H7 (cell line): ENCODE results near the gene OR7D2. TPM values are rescaled to one million over a fixed set of nuclear protein-coding genes. Genes with fewer than 3 reads are reported as not detected.
"Not testable (repeated sequence)": the region's sequence is repeated elsewhere in the genome, so short reads cannot be mapped to it uniquely, and the experiment has no call there.

Experiments
- DNase-seq: peaks from one replicate; pipeline ENCODE4 v3.0.0; 2012
- H3K27me3 ChIP-seq: 2 replicates; pipeline ENCODE4 v1.6.0; 2011; ENCODE audit warnings: mild to moderate bottlenecking, low read length; ENCODE audit not compliant: control insufficient read depth, insufficient read depth
- H3K36me3 ChIP-seq: replicated peaks from 2 replicates; pipeline ENCODE4 v1.5.1; 2011; ENCODE audit warnings: low read length; ENCODE audit not compliant: control insufficient read depth, insufficient read depth
- H3K4me3 ChIP-seq: 2 replicates; pipeline ENCODE4 v1.5.1; 2011; ENCODE audit warnings: low read depth, mild to moderate bottlenecking, control low read depth, low read length, moderate library complexity; ENCODE audit not compliant: insufficient read depth
- total RNA-seq: library from RNA; depleted of rRNA; stranded (reverse); fragments of >200 nt; shearing (Covaris generic); gene quantifications from 2 replicates; pipeline ENCODE4 v1.2.3, GENCODE V29; 2014; rRNA removed

The OR7D2 gene
- total RNA-seq, 1 experiment from 2014 or later, result not detected

GRCh38 chr19:9165261-9165660 lies 13.5 kb upstream of the OR7D2 start:
- DNase-seq, result no peak
- Histone ChIP-seq H3K4me3 (no peak overlapping the region), H3K36me3 (peaks cover 26% of the 10 kb centered on the region), H3K27me3 (no peaks in the 10 kb centered on the region)

- Histone ChIP-seq H3K27me3 (no peaks in the 10 kb centered on the region), H3K36me3 (peaks cover 10% of the 10 kb centered on the region), H3K4me3 (no peak overlapping the region)
- no peak for DNase-seq
Observed at GRCh38 chr19:9166846-9167245, 11.9 kb upstream of the OR7D2 start.

- DNase-seq, result no peak
- no peaks in the 10 kb centered on the region for H3K36me3 ChIP-seq
Observed at GRCh38 chr19:9171393-9171991, 7.3 kb upstream of the OR7D2 start.

GRCh38 chr19:9175326-9175725 lies 3.5 kb upstream of the OR7D2 start:
- no peak overlapping the region for H3K4me3 ChIP-seq
- H3K36me3 ChIP-seq, result no peaks in the 10 kb centered on the region
- DNase-seq, result no peak
- no peaks in the 10 kb centered on the region for H3K27me3 ChIP-seq

More at GRCh38 chr19:9171393-9171991, 7.3 kb upstream of the OR7D2 start:
- Histone ChIP-seq H3K27me3 (no peaks in the 10 kb centered on the region), H3K4me3 (no peak overlapping the region)

GRCh38 chr19:9183000-9183399 lies 4.2 kb downstream of the OR7D2 start:
- DNase-seq, result no peak
- Histone ChIP-seq H3K27me3 (no peaks in the 10 kb centered on the region), H3K4me3 (no peak overlapping the region), H3K36me3 (no peaks in the 10 kb centered on the region)

- Histone ChIP-seq H3K27me3 (no peaks in the 10 kb centered on the region), H3K4me3 (no peak overlapping the region), H3K36me3 (no peaks in the 10 kb centered on the region)
- no peak for DNase-seq
Observed at GRCh38 chr19:9187191-9187590, 8.4 kb downstream of the OR7D2 start.

- no peak for DNase-seq
- Histone ChIP-seq H3K4me3 (no peak overlapping the region), H3K36me3 (no peaks in the 10 kb centered on the region)
Observed at GRCh38 chr19:9189535-9189934, 10.8 kb downstream of the OR7D2 start.

GRCh38 chr19:9198044-9198443 lies 19.3 kb downstream of the OR7D2 start:
- not testable (repeated sequence) for H3K36me3 ChIP-seq, H3K4me3 ChIP-seq, DNase-seq, H3K27me3 ChIP-seq

More at GRCh38 chr19:9189535-9189934, 10.8 kb downstream of the OR7D2 start:
- no peaks in the 10 kb centered on the region for H3K27me3 ChIP-seq

- no peak overlapping the region for H3K4me3 ChIP-seq
Observed at GRCh38 chr19:9205501-9206113, 26.8 kb downstream of the OR7D2 start.

GRCh38 chr19:9219489-9219888 lies 40.7 kb downstream of the OR7D2 start, which contains the start of gene OR7D4:
OR7D4 (minus strand) TSS chr19:9219589; CDS start chr19:9214837, 4,752 bp downstream.
- no peak for DNase-seq

More at GRCh38 chr19:9205501-9206113, 26.8 kb downstream of the OR7D2 start:
- peak; percentile 65 for DNase-seq
- Histone ChIP-seq H3K27me3 (no peaks in the 10 kb centered on the region), H3K36me3 (no peaks in the 10 kb centered on the region)

More at GRCh38 chr19:9219489-9219888, 40.7 kb downstream of the OR7D2 start, which contains the start of gene OR7D4:
- Histone ChIP-seq H3K4me3 (no peak within 1 kb of the TSS), H3K36me3 (no peaks in the 10 kb centered on the region), H3K27me3 (no peaks in the 10 kb centered on the region)

Other genes with a start within 250 kb of the OR7D2 start
- not detected in 2 replicates for gene MUC16, start 168.6 kb upstream of the OR7D2 start, total RNA-seq
- not detected in 2 replicates for gene OR1M1, start 91.9 kb upstream of the OR7D2 start, total RNA-seq
- gene OR7G2, start 71.5 kb upstream of the OR7D2 start, total RNA-seq, result not detected in 2 replicates
- gene OR7G1, start 63.2 kb upstream of the OR7D2 start, total RNA-seq, result not detected in 2 replicates
- not detected in 2 replicates for gene OR7G3, start 52.0 kb upstream of the OR7D2 start, total RNA-seq
- 19.9 and 26.0 TPM in 2 replicates for gene ZNF317, start 38.6 kb upstream of the OR7D2 start, total RNA-seq
- not detected in 2 replicates for gene OR7D4, start 40.6 kb downstream of the OR7D2 start, total RNA-seq
- not detected in 2 replicates for gene OR7E24, start 72.0 kb downstream of the OR7D2 start, total RNA-seq
- 3.6 and 4.7 TPM in 2 replicates for gene ZNF699, start 130.9 kb downstream of the OR7D2 start, total RNA-seq
- 6.1 and 15.1 TPM in 2 replicates for gene ZNF559, start 145.2 kb downstream of the OR7D2 start, total RNA-seq
- gene ZNF177, start 184.0 kb downstream of the OR7D2 start, total RNA-seq, result 1.00 and 1.4 TPM in 2 replicates